GM23338 (cell line): ENCODE data around the gene MMRN2. TPM values are rescaled to one million over a fixed set of nuclear protein-coding genes. Genes with fewer than 3 reads are reported as not detected.
A peak's percentile ranks its signal among the peaks of the same experiment; 100 is the strongest.

Experiments used
- ATAC-seq: fragments of 200-7000 bp; cut with Tn5 transposase; 3 replicates; pipeline ENCODE4 v1.9.1; 2020
- DNase-seq: peaks from one replicate; pipeline ENCODE4 v3.0.0-alpha.2; 2015; ENCODE audit warnings: low spot score
- H2AFZ ChIP-seq: fragments of 200-600 bp; sonication (generic); 2 replicates; pipeline ENCODE4 v1.8.0; 2016; ENCODE audit warnings: antibody characterized with exemption, mild to moderate bottlenecking, moderate library complexity
- H3F3A ChIP-seq: fragments of 200-600 bp; sonication (generic); replicated peaks from 2 replicates; pipeline ENCODE4 v1.8.0; 2017; ENCODE audit warnings: antibody characterized with exemption, mixed run types, low read depth
- H3K27ac ChIP-seq: fragments of 200-600 bp; sonication (generic); 2 replicates; pipeline ENCODE4 v1.6.1; 2016; ENCODE audit warnings: low read depth
- H3K27me3 ChIP-seq: fragments of 200-600 bp; sonication (generic); 2 replicates; pipeline ENCODE4 v1.8.0; 2016; ENCODE audit warnings: mild to moderate bottlenecking, mixed run types, moderate library complexity; ENCODE audit not compliant: insufficient read depth
- H3K36me3 ChIP-seq: fragments of 200-600 bp; sonication (generic); 2 replicates; pipeline ENCODE4 v1.8.0; 2016; ENCODE audit warnings: mild to moderate bottlenecking; ENCODE audit not compliant: insufficient read depth
- H3K4me1 ChIP-seq: fragments of 200-600 bp; sonication (generic); 2 replicates; pipeline ENCODE4 v1.8.0; 2016; ENCODE audit warnings: mild to moderate bottlenecking, moderate library complexity; ENCODE audit not compliant: insufficient read depth
- H3K4me2 ChIP-seq: fragments of 200-600 bp; sonication (generic); 2 replicates; pipeline ENCODE4 v1.7.1; 2017; ENCODE audit warnings: mixed run types
- H3K4me3 ChIP-seq: fragments of 200-600 bp; sonication (generic); 2 replicates; pipeline ENCODE4 v1.6.1; 2016; ENCODE audit warnings: mixed run types
- H3K79me2 ChIP-seq: fragments of 200-600 bp; sonication (generic); replicated peaks from 2 replicates; pipeline ENCODE4 v1.8.0; 2017; ENCODE audit warnings: mild to moderate bottlenecking; ENCODE audit not compliant: insufficient read depth
- H3K9me2 ChIP-seq: fragments of 200-600 bp; sonication (generic); 2 replicates; pipeline ENCODE4 v1.8.0; 2017; ENCODE audit not compliant: insufficient read depth
- H4K20me1 ChIP-seq: fragments of 200-600 bp; sonication (generic); replicated peaks from 2 replicates; pipeline ENCODE4 v1.8.0; 2017; ENCODE audit warnings: mild to moderate bottlenecking; ENCODE audit not compliant: insufficient read depth
- H3K27ac Mint-ChIP-seq: 2 replicates; pipeline ENCODE4 v1.8.0; 2020; ENCODE audit warnings: inconsistent platforms, mild to moderate bottlenecking, moderate library complexity, mixed read lengths
- H3K27me3 Mint-ChIP-seq: 3 replicates; pipeline ENCODE4 v1.8.0; 2022; ENCODE audit warnings: low read depth, mild to moderate bottlenecking, moderate library complexity, mixed read lengths, inconsistent platforms; ENCODE audit not compliant: insufficient read depth, poor library complexity
- H3K36me3 Mint-ChIP-seq: 3 replicates; pipeline ENCODE4 v1.8.0; 2021; ENCODE audit warnings: low read depth, mild to moderate bottlenecking, inconsistent platforms, moderate library complexity, mixed read lengths
- H3K4me1 Mint-ChIP-seq: 3 replicates; pipeline ENCODE4 v1.8.0; 2020; ENCODE audit warnings: mild to moderate bottlenecking, inconsistent platforms, mixed read lengths
- H3K4me3 Mint-ChIP-seq: 3 replicates; pipeline ENCODE4 v1.8.0; 2021; ENCODE audit warnings: moderate library complexity, mild to moderate bottlenecking, inconsistent platforms, mixed read lengths
- H3K9me3 Mint-ChIP-seq: 3 replicates; pipeline ENCODE4 v1.8.0; 2020; ENCODE audit warnings: moderate library complexity, mild to moderate bottlenecking, inconsistent platforms, mixed read lengths
- CREB1 ChIP-seq: fragments of 250-450 bp; sonication (Bioruptor Pico); IDR thresholded peaks from 2 replicates; pipeline ENCODE4 v1.5.0; 2020; ENCODE audit warnings: low read depth, mild to moderate bottlenecking, moderate library complexity
- ETS1 ChIP-seq: IDR thresholded peaks from 2 replicates; pipeline ENCODE4 v1.6.1; 2016; ENCODE audit warnings: antibody characterized with exemption
- EZH2 ChIP-seq: fragments of 200-600 bp; sonication (generic); IDR thresholded peaks from one replicate; pipeline ENCODE4 v1.8.0; 2017; ENCODE audit warnings: antibody characterized with exemption, mild to moderate bottlenecking, low read depth; ENCODE audit not compliant: unreplicated experiment
- EZH2phosphoT487 ChIP-seq: fragments of 200-600 bp; sonication (generic); IDR thresholded peaks from one replicate; pipeline ENCODE4 v1.8.1; 2018; ENCODE audit warnings: antibody characterized with exemption; ENCODE audit not compliant: unreplicated experiment
- REST ChIP-seq: IDR thresholded peaks from one replicate; pipeline ENCODE4 v1.6.1; 2018; ENCODE audit warnings: antibody characterized with exemption; ENCODE audit not compliant: unreplicated experiment
- ZNF114 ChIP-seq: fragments of 250-450 bp; sonication (Bioruptor Pico); IDR thresholded peaks from 2 replicates; pipeline ENCODE4 v1.5.0; 2020; ENCODE audit warnings: mild to moderate bottlenecking, moderate library complexity
- ZNF331 ChIP-seq: fragments of 250-450 bp; sonication (Bioruptor Pico); IDR thresholded peaks from 2 replicates; pipeline ENCODE4 v1.5.0; 2020; ENCODE audit warnings: low read depth, mild to moderate bottlenecking, moderate library complexity
- ZNF462 ChIP-seq: fragments of 250-450 bp; sonication (Bioruptor Pico); IDR thresholded peaks from 2 replicates; pipeline ENCODE4 v1.5.0; 2020; ENCODE audit warnings: mild to moderate bottlenecking, moderate library complexity
- polyA plus RNA-seq: library from polyadenylated mRNA; unstranded; fragments of >200 nt; fragmentation: Nextera tagmentation; extraction: Ambion mirVana; gene quantifications from 2 replicates; pipeline ENCODE4 v1.2.1, GENCODE V29; 2016
- total RNA-seq: library from RNA; depleted of rRNA; stranded (reverse); fragments of >200 nt; shearing (Covaris generic); gene quantifications from 2 replicates; pipeline ENCODE4 v1.2.3, GENCODE V29; 2014
- TF ChIP-seq, protein P1 (sequence below), 2 experiments: fragments of 200-600 bp in 1 of 2; sonication (generic) in 1 of 2; conservative IDR thresholded peaks; 2 replicates each; pipeline versions ENCODE4 v1.5.1 to v1.6.1; 2016 to 2017; ENCODE audit warnings: antibody characterized with exemption in 2 of 2, low read depth in 2 of 2, mild to moderate bottlenecking in 2 of 2, moderate library complexity in 1 of 2

MMRN2 gene
- total and polyA plus RNA-seq, 2 experiments from 2014 or later = 0.32 to 2.4 TPM

DNA sequence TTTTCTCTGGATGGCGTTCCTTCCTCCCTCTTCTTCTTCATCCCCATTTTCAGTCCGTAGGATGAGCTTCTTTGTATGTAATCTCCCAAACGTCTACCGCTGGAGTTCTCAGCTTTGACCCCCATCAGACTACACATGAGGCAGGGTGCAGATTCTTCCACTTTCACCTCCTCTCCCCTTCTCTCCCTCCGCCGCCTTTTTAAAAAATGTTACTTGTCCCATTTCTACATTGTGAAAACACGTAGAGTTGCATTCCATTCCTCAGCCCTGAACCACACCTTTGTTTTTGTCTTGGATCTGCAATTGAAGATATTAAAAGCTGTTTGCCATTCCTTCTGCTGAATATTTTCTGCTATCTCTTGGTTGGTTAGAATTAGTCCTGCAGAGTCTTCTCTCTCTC, 17.1 kb upstream of the MMRN2 start (continued):
- TF ChIP-seq ZNF462 (CRISPR knock-in tag) (no peak), EZH2 (no peak), ETS1 (no peak)

DNA sequence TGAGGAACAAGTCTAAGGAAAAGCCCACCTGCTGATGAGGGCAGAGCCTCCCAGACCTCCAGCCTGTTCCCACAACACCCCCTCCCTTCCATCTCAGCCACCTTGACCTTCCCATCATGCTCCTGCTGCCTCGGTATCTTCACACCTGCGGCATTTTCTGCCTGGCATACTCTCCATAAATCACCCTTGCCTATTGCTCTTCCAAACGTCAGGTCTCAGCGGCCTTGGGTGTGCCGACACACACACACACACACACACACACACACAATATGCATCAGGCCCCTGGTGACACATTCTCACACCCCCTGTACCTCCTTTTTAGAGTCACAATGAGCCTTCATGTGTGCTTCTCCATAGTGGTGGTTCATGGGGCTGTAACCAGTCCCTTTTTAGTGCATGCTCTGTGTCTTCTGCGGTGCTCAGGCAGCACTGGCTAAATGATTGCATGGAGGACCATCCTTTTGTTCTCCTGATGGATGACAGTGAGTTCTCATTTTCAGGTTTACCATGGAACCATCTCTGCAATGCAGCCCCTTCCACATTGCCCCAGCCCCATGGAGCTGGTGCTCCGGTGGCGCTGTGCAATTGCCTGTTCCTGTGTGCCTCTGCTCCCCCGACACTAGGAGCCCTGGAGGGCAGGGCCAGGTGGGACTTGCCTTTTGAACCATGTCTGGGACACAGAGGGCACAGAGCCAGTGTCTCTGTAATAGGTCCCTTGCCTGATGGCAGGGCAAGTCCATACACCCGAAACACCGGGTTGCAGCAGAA, 15.4 kb upstream of the MMRN2 start:
- Histone ChIP-seq H3K4me2 (no peak overlapping the region), H3K9me2 (no peaks in the 10 kb centered on the region), H3F3A (peaks cover 3% of the 10 kb centered on the region; the same call in 1 of the 2 replicates), H4K20me1 (no peaks in the 10 kb centered on the region), H2AFZ (no peak overlapping the region), H3K27me3 (peaks cover 64% of the 10 kb centered on the region), H3K4me1 (peaks cover 19% of the 10 kb centered on the region), H3K27ac (no peak overlapping the region), H3K4me3 (no peak overlapping the region), H3K36me3 (no peaks in the 10 kb centered on the region), H3K79me2 (no peaks in the 10 kb centered on the region)
- H3K27me3 Mint-ChIP-seq = peaks cover 40% of the 10 kb centered on the region
- H3K4me3 Mint-ChIP-seq = peak overlapping the region; percentile 27; the same call in 2 of the 3 replicates
- H3K27ac Mint-ChIP-seq = 0 out of 2 replicates have a peak overlapping the region, but pooled peaks have one; percentile 9
- DNase-seq (no peak), ATAC-seq (no peak)
- H3K9me3 Mint-ChIP-seq = peaks cover 3% of the 10 kb centered on the region; the same call in 1 of the 3 replicates
- peaks cover 33% of the 10 kb centered on the region for H3K4me1 Mint-ChIP-seq
- peaks cover 4% of the 10 kb centered on the region; the same call in 2 of the 3 replicates for H3K36me3 Mint-ChIP-seq
- TF ChIP-seq REST (no peak), EZH2 (no peak), ZNF114 (no peak), CREB1 (CRISPR knock-in tag) (no peak), ZNF331 (CRISPR knock-in tag) (no peak), ETS1 (no peak), EZH2phosphoT487 (no peak)
- TF ChIP-seq, protein P1, sequence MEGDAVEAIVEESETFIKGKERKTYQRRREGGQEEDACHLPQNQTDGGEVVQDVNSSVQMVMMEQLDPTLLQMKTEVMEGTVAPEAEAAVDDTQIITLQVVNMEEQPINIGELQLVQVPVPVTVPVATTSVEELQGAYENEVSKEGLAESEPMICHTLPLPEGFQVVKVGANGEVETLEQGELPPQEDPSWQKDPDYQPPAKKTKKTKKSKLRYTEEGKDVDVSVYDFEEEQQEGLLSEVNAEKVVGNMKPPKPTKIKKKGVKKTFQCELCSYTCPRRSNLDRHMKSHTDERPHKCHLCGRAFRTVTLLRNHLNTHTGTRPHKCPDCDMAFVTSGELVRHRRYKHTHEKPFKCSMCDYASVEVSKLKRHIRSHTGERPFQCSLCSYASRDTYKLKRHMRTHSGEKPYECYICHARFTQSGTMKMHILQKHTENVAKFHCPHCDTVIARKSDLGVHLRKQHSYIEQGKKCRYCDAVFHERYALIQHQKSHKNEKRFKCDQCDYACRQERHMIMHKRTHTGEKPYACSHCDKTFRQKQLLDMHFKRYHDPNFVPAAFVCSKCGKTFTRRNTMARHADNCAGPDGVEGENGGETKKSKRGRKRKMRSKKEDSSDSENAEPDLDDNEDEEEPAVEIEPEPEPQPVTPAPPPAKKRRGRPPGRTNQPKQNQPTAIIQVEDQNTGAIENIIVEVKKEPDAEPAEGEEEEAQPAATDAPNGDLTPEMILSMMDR (conservative IDR thresholded peaks at IDR 0.05; ENCODE audit: low read depth in 2 of 2) = no peak
